GM21447 (cell line): Measurements from ENCODE around the gene ANKRD9.

Experiments
- ATAC-seq: cut with Tn5 transposase; IDR thresholded peaks from one replicate; pipeline ENCODE4 v1.9.1; 2021; ENCODE audit not compliant: unreplicated experiment

The ANKRD9 gene

GRCh38 chr14:102513899-102514772 is 4.6 kb upstream of the ANKRD9 start:
- ATAC-seq, result no peak

- ATAC-seq, result no peak
These were observed 3.3 kb upstream of the ANKRD9 start for GRCh38 chr14:102512793-102513300.

- ATAC-seq, result no peak
These were observed 2.0 kb upstream of the ANKRD9 start for GRCh38 chr14:102511538-102511937.

- no peak for ATAC-seq
These were observed 1.3 kb upstream of the ANKRD9 start for GRCh38 chr14:102510616-102511520.

- no peak for ATAC-seq
These were observed 516 bp downstream of the ANKRD9 start for GRCh38 chr14:102508774-102509745.

- no peak for ATAC-seq
These were observed 1.2 kb downstream of the ANKRD9 start for GRCh38 chr14:102508410-102508773.

GRCh38 chr14:102507857-102508312 is 1.7 kb downstream of the ANKRD9 start:
- ATAC-seq, result no peak

- ATAC-seq, result no peak
These were observed 2.3 kb downstream of the ANKRD9 start for GRCh38 chr14:102507081-102507856.

- ATAC-seq, result no peak
These were observed 3.0 kb downstream of the ANKRD9 start for GRCh38 chr14:102506626-102506925.

GRCh38 chr14:102505775-102506625 is 3.6 kb downstream of the ANKRD9 start:
- ATAC-seq, result no peak

- no peak for ATAC-seq
These were observed 4.5 kb downstream of the ANKRD9 start for GRCh38 chr14:102505000-102505619.

- no peak for ATAC-seq
These were observed 5.1 kb downstream of the ANKRD9 start for GRCh38 chr14:102504328-102504999.

GRCh38 chr14:102503641-102504327 is 5.8 kb downstream of the ANKRD9 start:
- ATAC-seq, result no peak

- ATAC-seq, result no peak
These were observed 7.0 kb downstream of the ANKRD9 start for GRCh38 chr14:102502571-102502970.

GRCh38 chr14:102501751-102502315 is 7.7 kb downstream of the ANKRD9 start:
- no peak for ATAC-seq

- ATAC-seq, result no peak
These were observed 8.9 kb downstream of the ANKRD9 start for GRCh38 chr14:102500713-102501112.

- ATAC-seq, result no peak
These were observed 9.4 kb downstream of the ANKRD9 start for GRCh38 chr14:102500158-102500662.
